Measurements from ENCODE around the gene TMEM205.
"Not testable (repeated sequence)": the region's sequence is repeated elsewhere in the genome, so short reads cannot be mapped to it uniquely, and the experiment has no call there.

The TMEM205 gene

GRCh38 chr19:11347546-11348039 lies 1.5 kb upstream of the TMEM205 start:
- DNase-seq (ENCODE audit: insufficient read length, low spot score): no peak
- no peak for TF ChIP-seq CTCF (IDR thresholded peaks at IDR 0.05; ENCODE audit: insufficient read depth, missing control alignments)
- FAIRE-seq: no peak

- DNase-seq (ENCODE audit: insufficient read length, low spot score) (no peak), FAIRE-seq (no peak)
- TF ChIP-seq CTCF (IDR thresholded peaks at IDR 0.05; ENCODE audit: insufficient read depth, missing control alignments): no peak
Measured at GRCh38 chr19:11345122-11345803, 805 bp downstream of the TMEM205 start.

GRCh38 chr19:11342429-11342828 lies 3.6 kb downstream of the TMEM205 start:
- no peak for TF ChIP-seq CTCF (IDR thresholded peaks at IDR 0.05; ENCODE audit: insufficient read depth, missing control alignments)
- no peak for FAIRE-seq
- no peak for DNase-seq (ENCODE audit: insufficient read length, low spot score)

GRCh38 chr19:11340099-11340467 lies 6.0 kb downstream of the TMEM205 start:
- DNase-seq (ENCODE audit: insufficient read length, low spot score); FAIRE-seq: not testable (repeated sequence)

- TF ChIP-seq CTCF (IDR thresholded peaks at IDR 0.05; ENCODE audit: insufficient read depth, missing control alignments): no peak
- peak; percentile 99 for DNase-seq (ENCODE audit: insufficient read length, low spot score)
- FAIRE-seq: no peak
Measured at GRCh38 chr19:11339254-11340098, 6.6 kb downstream of the TMEM205 start, which contains the start of gene RAB3D. TSS of gene RAB3D (minus strand) at chr19:11339657. CDS start at chr19:11337399, 2,258 bp downstream.

- TF ChIP-seq CTCF (IDR thresholded peaks at IDR 0.05; ENCODE audit: insufficient read depth, missing control alignments): no peak
- FAIRE-seq (no peak), DNase-seq (ENCODE audit: insufficient read length, low spot score) (no peak)
Measured at GRCh38 chr19:11338569-11339253, 7.4 kb downstream of the TMEM205 start.

GRCh38 chr19:11338121-11338520 lies 7.9 kb downstream of the TMEM205 start:
- no peak for FAIRE-seq
- no peak for TF ChIP-seq CTCF (IDR thresholded peaks at IDR 0.05; ENCODE audit: insufficient read depth, missing control alignments)
- no peak for DNase-seq (ENCODE audit: insufficient read length, low spot score)

Measured in D721Med (cell line).